Measurements from ENCODE around the gene ALPG. TPM values are rescaled to one million over a fixed set of nuclear protein-coding genes. Genes with fewer than 3 reads are reported as not detected.
"Not testable (repeated sequence)": the region's sequence is repeated elsewhere in the genome, so short reads cannot be mapped to it uniquely, and the experiment has no call there.

ALPG gene
- total RNA-seq, 1 donor from 2014 or later: not detected

DNA sequence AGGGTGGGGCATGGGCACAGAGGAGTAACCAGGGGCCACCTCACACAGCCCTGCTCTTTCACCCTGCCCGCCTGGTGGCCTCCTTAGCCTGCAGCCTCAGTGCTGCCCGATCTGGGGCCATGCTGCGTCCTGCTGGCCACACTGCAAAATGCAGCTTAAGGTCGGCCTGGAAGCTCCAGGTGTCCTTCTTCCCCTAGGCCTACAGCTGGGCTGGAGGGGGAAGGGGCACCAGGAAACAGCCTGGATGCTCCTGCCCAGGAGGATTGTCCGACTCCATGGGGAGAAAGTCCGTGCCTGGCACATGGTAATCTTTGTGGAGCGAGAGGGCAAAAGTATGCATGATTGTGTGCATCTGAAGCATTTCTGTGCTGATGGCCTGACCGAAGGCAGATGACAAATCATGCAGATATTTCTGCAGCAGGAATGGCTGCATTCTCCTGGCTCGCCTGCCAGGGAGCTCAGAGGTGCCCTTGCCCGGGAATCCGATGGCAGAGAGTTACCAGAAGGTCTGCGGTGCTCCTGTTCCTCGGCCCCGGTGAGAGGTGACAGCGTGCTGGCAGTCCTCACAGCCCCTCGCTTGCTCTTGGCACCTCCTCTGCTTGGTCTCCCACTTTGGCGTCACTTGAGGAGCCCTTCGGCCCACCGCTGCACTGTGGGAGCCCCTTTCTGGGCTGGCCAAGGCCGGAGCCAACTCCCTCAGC, 40.9 kb upstream of the ALPG start:
- H3K4me3 Mint-ChIP-seq (ENCODE audit: low read depth): no peak overlapping the region
- H3K9me3 Mint-ChIP-seq (ENCODE audit: low read depth): no peaks in the 10 kb centered on the region
- peaks cover 2% of the 10 kb centered on the region for H3K4me1 Mint-ChIP-seq (ENCODE audit: low read depth)
- DNase-seq (ENCODE audit: low spot score, unreplicated experiment): no peak
- no peak overlapping the region for H3K27ac Mint-ChIP-seq
- TF ChIP-seq, protein P1, sequence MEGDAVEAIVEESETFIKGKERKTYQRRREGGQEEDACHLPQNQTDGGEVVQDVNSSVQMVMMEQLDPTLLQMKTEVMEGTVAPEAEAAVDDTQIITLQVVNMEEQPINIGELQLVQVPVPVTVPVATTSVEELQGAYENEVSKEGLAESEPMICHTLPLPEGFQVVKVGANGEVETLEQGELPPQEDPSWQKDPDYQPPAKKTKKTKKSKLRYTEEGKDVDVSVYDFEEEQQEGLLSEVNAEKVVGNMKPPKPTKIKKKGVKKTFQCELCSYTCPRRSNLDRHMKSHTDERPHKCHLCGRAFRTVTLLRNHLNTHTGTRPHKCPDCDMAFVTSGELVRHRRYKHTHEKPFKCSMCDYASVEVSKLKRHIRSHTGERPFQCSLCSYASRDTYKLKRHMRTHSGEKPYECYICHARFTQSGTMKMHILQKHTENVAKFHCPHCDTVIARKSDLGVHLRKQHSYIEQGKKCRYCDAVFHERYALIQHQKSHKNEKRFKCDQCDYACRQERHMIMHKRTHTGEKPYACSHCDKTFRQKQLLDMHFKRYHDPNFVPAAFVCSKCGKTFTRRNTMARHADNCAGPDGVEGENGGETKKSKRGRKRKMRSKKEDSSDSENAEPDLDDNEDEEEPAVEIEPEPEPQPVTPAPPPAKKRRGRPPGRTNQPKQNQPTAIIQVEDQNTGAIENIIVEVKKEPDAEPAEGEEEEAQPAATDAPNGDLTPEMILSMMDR (IDR thresholded peaks at IDR 0.05; ENCODE audit: unreplicated experiment): peak; percentile 51
- no peaks in the 10 kb centered on the region for H3K36me3 Mint-ChIP-seq (ENCODE audit: insufficient read depth)
- no peaks in the 10 kb centered on the region for H3K27me3 Mint-ChIP-seq

GRCh38 chr2:232366461-232366860, 40.2 kb upstream of the ALPG start:
- H3K4me1 Mint-ChIP-seq (ENCODE audit: low read depth); H3K36me3 Mint-ChIP-seq (ENCODE audit: insufficient read depth); H3K27ac Mint-ChIP-seq; H3K4me3 Mint-ChIP-seq (ENCODE audit: low read depth); H3K27me3 Mint-ChIP-seq; H3K9me3 Mint-ChIP-seq (ENCODE audit: low read depth); DNase-seq (ENCODE audit: low spot score, unreplicated experiment): not testable (repeated sequence)

GRCh38 chr2:232367016-232367415, 39.6 kb upstream of the ALPG start:
- H3K4me3 Mint-ChIP-seq (ENCODE audit: low read depth): no peak overlapping the region
- H3K9me3 Mint-ChIP-seq (ENCODE audit: low read depth): no peaks in the 10 kb centered on the region
- H3K27me3 Mint-ChIP-seq: no peaks in the 10 kb centered on the region
- no peak overlapping the region for H3K27ac Mint-ChIP-seq
- TF ChIP-seq, protein P1 (IDR thresholded peaks at IDR 0.05; ENCODE audit: unreplicated experiment): no peak
- DNase-seq (ENCODE audit: low spot score, unreplicated experiment): no peak
- H3K36me3 Mint-ChIP-seq (ENCODE audit: insufficient read depth): no peaks in the 10 kb centered on the region
- H3K4me1 Mint-ChIP-seq (ENCODE audit: low read depth): peaks cover 2% of the 10 kb centered on the region

DNA sequence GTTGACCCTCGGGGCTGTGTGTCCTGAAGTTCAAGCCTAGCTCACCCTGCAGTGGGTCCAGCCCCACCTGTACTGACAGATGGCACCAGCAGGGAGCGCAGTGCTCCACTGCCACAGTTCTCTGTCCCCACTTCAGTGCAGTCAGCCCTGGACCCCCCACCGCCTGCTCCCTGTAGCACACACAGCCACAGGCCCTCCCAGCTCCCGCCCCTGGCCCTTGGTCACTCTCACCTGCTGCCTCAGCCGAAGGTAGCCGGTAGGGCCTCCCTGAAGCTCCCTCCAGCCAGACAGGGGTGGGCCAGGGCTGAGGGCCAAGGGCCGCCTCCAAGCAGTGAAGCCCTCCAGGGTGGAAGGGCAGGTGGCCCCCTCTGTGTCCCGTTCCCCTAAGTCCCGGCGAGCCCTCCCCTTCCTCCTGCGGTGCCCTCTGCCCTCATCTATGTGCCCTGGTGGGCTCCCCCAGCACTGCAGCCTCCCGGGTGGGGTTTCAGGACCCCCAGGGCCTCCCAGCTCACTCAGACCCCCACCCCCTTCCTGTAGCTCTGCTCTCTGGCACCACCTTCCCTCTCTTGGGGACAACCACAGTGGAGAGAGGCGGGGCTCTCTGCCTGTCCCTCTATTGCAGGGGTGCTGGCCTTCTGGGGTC, 38.9 kb upstream of the ALPG start:
- TF ChIP-seq, protein P1 (IDR thresholded peaks at IDR 0.05; ENCODE audit: unreplicated experiment): peak; percentile 24
- no peaks in the 10 kb centered on the region for H3K27me3 Mint-ChIP-seq
- no peaks in the 10 kb centered on the region for H3K36me3 Mint-ChIP-seq (ENCODE audit: insufficient read depth)
- no peak overlapping the region for H3K4me3 Mint-ChIP-seq (ENCODE audit: low read depth)
- no peak for DNase-seq (ENCODE audit: low spot score, unreplicated experiment)
- peaks cover 2% of the 10 kb centered on the region for H3K4me1 Mint-ChIP-seq (ENCODE audit: low read depth)
- H3K27ac Mint-ChIP-seq: no peak overlapping the region
- no peaks in the 10 kb centered on the region for H3K9me3 Mint-ChIP-seq (ENCODE audit: low read depth)

- H3K36me3 Mint-ChIP-seq (ENCODE audit: insufficient read depth): no peaks in the 10 kb centered on the region
- H3K9me3 Mint-ChIP-seq (ENCODE audit: low read depth): no peaks in the 10 kb centered on the region
- TF ChIP-seq, protein P1 (IDR thresholded peaks at IDR 0.05; ENCODE audit: unreplicated experiment): no peak
- H3K4me3 Mint-ChIP-seq (ENCODE audit: low read depth): no peak overlapping the region
- H3K4me1 Mint-ChIP-seq (ENCODE audit: low read depth): peaks cover 2% of the 10 kb centered on the region
- H3K27me3 Mint-ChIP-seq: no peaks in the 10 kb centered on the region
- no peak for DNase-seq (ENCODE audit: low spot score, unreplicated experiment)
- no peak overlapping the region for H3K27ac Mint-ChIP-seq
Observed at GRCh38 chr2:232368311-232368731, 38.3 kb upstream of the ALPG start.

Data from progenitor cell of endocrine pancreas (in vitro differentiated cells).